ENCODE results near the gene TP53BP1.

The TP53BP1 gene

DNA sequence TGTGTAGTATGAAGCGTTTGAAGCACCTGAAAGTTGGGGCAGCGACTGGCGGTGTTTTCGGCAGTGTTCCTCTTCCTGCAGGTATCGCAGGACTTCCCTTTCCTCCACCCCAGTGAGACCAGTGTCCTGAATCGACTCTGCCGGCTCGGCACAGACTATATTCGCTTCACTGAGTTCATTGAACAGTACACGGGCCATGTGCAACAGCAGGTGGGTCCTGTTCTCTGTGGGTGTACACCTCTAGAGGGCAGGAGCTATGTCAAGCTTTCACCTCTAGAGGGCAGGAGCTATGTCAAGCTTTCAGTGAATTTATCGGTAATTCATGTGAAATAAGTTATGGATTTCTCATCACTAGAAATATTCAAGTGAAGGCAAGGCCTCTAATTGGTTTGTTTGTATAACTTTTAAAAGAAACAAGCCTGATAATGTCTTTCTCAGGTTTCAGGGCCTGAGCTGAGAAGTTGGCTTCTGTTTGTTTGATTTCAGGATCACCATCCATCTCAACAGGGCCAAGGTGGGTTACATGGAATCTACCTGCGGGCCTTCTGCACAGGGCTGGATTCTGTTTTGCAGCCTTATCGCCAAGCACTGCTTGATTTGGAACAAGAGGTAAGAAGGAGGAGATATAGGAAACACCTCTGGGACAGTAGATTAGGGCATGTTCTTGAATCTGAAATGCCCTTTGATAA, 116.8 kb downstream of the TP53BP1 start:
- TF ChIP-seq Cebpa-rat (IDR thresholded peaks at IDR 0.05): no peak
- Histone ChIP-seq H3K4me2 (peak overlapping the region; percentile 39), H3K36me3 (peaks cover 70% of the 10 kb centered on the region), H4K20me1 (peaks cover 12% of the 10 kb centered on the region; the same call in 1 of the 2 replicates), H3K4me1 (peaks cover 25% of the 10 kb centered on the region), H3K27me3 (no peaks in the 10 kb centered on the region), H3K4me3 (no peak overlapping the region), H3K27ac (no peak overlapping the region), H3K9me3 (peaks cover 3% of the 10 kb centered on the region; the same call in 1 of the 2 replicates), H3K9ac (no peak overlapping the region)

DNA sequence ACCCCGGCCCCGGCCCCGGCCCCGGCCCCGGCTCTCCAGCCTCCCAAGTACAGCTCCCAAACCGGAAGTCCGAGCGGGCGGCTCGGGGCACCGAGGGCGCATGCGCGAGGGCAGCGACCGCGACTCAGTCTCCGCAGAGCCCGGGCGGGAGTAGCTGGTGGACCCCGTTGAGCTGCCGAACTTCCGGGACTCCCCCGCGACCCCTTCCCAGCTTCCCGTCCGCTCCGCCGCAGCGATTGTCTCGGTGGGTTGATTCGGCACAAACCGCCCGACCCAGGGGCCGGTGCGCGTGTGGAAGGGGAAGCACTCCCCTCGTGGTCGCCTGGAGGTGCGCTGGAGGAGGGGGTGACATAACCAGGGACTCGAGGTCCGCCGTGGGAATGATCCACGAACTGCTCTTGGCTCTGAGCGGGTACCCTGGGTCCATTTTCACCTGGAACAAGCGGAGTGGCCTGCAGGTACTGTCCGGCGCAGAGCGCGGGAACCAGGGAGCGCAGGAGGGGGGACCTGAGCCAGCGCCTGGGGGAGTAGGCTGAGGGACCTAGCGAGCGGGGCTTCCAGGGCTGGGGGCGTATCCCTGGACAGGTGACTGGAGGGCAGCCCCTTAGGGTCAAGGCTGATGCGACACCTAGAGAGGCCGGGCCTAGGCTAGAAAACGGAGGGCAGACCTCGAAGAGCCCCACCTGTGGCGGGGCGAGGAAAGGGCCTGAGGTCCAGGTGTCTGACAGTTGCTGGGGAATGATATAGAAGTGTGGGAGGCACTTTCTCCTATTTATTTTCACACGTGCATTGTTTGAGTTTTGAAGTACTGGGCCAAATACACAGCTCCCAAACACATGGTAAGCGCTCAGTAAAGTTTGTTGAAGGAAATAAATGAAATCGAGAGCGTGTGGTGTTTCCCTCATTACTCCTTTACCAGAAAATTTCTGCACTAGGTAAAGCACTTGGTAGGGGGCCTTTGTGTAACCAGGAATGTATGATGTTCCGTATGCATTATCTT, 121.7 kb downstream of the TP53BP1 start, which contains the start of the genes TUBGCP4 and ZSCAN29:
Gene TUBGCP4, plus strand, starts transcription at position 127 of the 1,000 bp plus-strand sequence. Its CDS starts 254 bp downstream, at position 381.
Gene ZSCAN29, minus strand, starts transcription at position 69 of the 1,000 bp plus-strand sequence. CDS start 1,130 bp downstream, outside the sequence.
- H3K36me3 ChIP-seq: peaks cover 56% of the 10 kb centered on the region
- peak within 1 kb of the TSS; percentile 94 for H3K27ac ChIP-seq
- TF ChIP-seq Cebpa-rat (IDR thresholded peaks at IDR 0.05): no peak

DNA sequence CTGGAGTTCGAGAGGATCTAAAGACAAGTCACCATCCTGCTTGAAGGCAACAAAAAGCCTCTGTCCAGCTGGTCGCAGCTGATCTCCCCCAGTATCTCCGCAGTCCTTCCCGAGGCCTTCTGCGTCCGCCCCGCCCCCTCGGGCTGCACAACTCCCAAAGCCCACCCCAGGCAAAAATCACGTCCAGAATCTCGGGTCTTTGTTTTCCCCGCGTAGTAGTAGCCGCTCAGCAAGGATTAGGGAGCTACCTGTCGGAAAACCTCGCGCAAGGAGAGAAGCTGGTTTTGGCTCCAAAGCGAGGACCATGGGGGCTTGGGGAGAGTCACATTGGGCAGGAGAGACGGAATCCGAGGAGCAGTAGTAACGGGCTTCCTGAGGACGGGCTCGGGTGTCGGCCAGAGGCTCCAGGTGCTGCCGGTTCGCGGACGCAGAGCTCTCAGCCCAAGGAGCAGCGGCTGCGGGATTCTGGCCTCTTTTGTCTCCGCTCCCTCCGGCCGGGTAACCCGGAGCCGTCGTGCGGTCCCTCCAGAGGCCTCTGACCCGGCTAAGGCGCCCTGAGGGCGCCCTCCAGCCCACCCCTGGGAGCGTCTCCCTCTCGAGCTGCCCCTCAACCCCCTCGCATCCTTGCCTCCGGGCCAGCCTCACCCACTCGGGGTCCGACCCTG, 122.5 kb downstream of the TP53BP1 start:
- Histone ChIP-seq H3K36me3 (peaks cover 57% of the 10 kb centered on the region), H3K27ac (peak overlapping the region; percentile 94), H3K4me1 (peaks cover 35% of the 10 kb centered on the region), H3K4me3 (peak overlapping the region; percentile 84), H3K27me3 (no peaks in the 10 kb centered on the region), H3K9me3 (peaks cover 41% of the 10 kb centered on the region), H4K20me1 (peaks cover 12% of the 10 kb centered on the region; the same call in 1 of the 2 replicates), H3K9ac (peak overlapping the region; percentile 94), H3K4me2 (peak overlapping the region; percentile 87)
- no peak for TF ChIP-seq Cebpa-rat (IDR thresholded peaks at IDR 0.05)

More for the DNA sequence above, 121.7 kb downstream of the TP53BP1 start, which contains the start of the genes TUBGCP4 and ZSCAN29:
- Histone ChIP-seq H3K4me3 (peak within 1 kb of the TSS; percentile 84), H3K9ac (peak within 1 kb of the TSS; percentile 94), H4K20me1 (peaks cover 12% of the 10 kb centered on the region; the same call in 1 of the 2 replicates), H3K4me1 (peaks cover 42% of the 10 kb centered on the region), H3K27me3 (no peaks in the 10 kb centered on the region), H3K9me3 (peaks cover 32% of the 10 kb centered on the region), H3K4me2 (peak within 1 kb of the TSS; percentile 87)

DNA sequence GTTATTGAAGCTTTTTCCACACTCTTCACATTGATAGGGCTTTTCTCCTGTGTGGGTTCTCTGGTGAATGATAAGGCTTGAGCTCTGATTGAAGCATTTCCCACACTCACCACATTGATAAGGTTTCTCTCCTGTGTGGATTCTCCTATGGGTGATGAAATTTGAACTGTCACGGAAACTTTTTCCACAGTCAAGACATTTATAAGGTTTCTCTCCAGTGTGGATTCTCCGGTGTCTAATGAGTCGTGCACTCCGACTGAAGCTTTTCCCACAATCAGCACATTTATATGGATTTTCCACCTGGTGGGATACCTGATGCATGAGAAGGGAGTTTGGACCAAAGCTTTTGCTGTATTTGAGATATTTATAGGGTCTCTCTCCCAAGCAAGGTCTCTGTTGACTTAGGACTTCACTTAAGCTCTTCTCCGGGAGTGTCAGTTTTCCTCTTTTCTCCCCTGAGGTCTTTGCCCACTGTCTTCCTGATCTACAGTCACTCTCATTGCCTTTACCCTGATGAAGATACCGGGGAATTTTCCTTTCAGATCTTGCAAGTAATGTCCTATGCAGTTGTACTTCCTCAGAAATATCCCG, 131.5 kb downstream of the TP53BP1 start:
- no peak for TF ChIP-seq Cebpa-rat (IDR thresholded peaks at IDR 0.05)
- Histone ChIP-seq H4K20me1 (no peaks in the 10 kb centered on the region), H3K4me3 (peak overlapping the region; percentile 39), H3K4me1 (no peaks in the 10 kb centered on the region; the same call in 1 of the 2 replicates), H3K9ac (no peak overlapping the region), H3K9me3 (peaks cover 97% of the 10 kb centered on the region), H3K27me3 (no peaks in the 10 kb centered on the region), H3K36me3 (peaks cover 100% of the 10 kb centered on the region), H3K27ac (no peak overlapping the region), H3K4me2 (no peak overlapping the region)

DNA sequence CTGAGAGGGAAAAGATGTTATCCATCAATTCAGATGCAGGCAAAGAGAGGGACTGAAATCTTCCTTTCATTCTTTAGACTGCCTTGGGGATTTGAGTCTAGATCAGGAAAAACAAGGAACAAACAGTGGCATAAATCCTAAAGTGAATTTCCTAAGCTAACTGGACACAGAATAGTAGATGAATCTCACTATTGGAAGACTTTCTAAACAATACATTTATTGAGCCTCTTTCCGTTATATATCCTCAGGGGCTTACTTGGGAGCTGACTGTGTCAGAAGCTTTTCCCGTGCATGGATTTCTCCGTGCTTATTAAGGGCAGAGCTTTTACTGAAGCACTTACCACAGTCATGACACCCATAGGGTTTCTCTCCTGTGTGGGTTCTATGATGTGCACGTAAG, 132.1 kb downstream of the TP53BP1 start:
- Histone ChIP-seq H3K4me1 (no peaks in the 10 kb centered on the region; the same call in 1 of the 2 replicates), H3K27ac (no peak overlapping the region), H3K36me3 (peaks cover 96% of the 10 kb centered on the region), H3K9ac (no peak overlapping the region), H3K4me2 (no peak overlapping the region), H3K4me3 (peak overlapping the region; percentile 39), H4K20me1 (no peaks in the 10 kb centered on the region), H3K9me3 (peaks cover 91% of the 10 kb centered on the region), H3K27me3 (no peaks in the 10 kb centered on the region)
- no peak for TF ChIP-seq Cebpa-rat (IDR thresholded peaks at IDR 0.05)
